NCI-H774 (cell line): Measurements from ENCODE around the gene TMEM175.
A peak's percentile ranks its signal among the peaks of the same experiment; 100 is the strongest.
"Not testable (repeated sequence)": the region's sequence is repeated elsewhere in the genome, so short reads cannot be mapped to it uniquely, and the experiment has no call there.

ENCODE experiments used
- DNase-seq: peaks from one replicate; lab custom pipeline; 2025; lab: John Stamatoyannopoulos, UW

Gene TMEM175

DNA sequence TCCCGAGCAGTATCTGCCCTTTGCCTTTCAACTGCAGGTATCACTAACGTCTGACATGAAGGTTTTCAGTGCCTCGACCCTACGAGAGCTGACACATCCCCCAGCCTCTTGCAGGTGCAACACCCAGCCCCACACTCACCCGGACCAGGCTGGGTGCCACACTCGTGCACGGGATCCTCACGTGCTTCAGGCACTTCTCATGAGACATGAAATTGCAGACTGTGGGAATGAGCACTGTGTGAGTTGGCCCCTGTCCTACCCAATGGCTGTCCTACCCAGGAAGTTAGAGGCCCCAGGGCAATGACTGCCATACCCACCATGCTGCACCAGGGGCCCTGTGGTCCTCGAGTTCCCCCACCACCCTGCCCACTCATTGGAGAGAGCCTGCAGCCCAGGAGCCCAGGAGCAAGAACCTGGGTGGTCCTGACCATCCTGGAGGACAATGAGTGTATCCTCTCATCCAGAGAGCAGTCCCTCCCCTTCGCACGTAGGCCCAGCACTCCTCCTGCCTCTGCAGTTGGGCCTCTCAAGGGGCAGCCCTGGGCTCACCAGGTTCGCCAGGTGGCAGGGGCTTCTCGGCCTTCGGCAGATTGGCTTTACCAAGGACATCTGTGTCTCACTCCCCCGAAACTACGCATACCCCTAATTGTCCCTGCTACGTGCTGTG, 38.7 kb downstream of the TMEM175 start:
- no peak for DNase-seq

- DNase-seq = no peak
Measured at GRCh38 chr4:971666-972500, 39.6 kb downstream of the TMEM175 start.

DNA sequence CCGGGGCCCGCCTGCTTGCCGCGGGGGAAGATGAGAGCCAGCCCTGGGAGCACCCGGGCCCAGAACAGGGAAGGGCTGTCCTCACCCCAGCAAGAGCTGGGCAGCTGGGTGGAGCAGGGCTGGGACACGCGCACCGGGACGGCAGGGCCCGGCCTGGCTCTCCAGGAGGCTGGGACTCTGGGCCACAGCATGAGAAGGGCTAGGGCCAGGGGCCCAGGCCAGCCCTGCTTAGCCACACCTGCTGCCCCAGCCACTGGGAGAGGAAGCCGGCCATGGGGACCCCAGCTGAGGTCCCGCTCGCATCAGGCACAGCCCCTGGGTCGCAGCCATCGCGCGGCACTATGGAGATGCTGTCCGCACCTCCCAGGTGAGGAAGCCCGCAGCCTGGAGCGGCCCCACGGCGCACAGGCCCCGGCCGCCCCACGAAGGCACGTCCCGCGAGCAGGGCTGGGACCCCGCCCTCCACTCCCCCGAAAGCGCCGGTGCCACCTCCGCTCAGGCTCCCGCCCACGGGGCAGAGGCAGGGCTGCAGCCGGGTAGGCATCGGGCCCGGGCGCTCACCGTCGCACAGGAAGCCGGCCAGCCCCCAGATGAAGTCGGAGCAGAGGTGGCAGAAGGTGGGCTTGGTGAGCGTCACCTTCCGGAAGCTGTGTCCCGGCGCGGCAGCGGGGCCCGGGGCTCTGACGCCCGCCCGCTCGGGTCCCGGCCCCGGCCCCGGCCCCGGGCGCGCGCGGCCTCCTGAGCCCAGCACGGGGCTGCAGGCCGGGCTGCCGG, 40.6 kb downstream of the TMEM175 start:
- DNase-seq = no peak

DNA sequence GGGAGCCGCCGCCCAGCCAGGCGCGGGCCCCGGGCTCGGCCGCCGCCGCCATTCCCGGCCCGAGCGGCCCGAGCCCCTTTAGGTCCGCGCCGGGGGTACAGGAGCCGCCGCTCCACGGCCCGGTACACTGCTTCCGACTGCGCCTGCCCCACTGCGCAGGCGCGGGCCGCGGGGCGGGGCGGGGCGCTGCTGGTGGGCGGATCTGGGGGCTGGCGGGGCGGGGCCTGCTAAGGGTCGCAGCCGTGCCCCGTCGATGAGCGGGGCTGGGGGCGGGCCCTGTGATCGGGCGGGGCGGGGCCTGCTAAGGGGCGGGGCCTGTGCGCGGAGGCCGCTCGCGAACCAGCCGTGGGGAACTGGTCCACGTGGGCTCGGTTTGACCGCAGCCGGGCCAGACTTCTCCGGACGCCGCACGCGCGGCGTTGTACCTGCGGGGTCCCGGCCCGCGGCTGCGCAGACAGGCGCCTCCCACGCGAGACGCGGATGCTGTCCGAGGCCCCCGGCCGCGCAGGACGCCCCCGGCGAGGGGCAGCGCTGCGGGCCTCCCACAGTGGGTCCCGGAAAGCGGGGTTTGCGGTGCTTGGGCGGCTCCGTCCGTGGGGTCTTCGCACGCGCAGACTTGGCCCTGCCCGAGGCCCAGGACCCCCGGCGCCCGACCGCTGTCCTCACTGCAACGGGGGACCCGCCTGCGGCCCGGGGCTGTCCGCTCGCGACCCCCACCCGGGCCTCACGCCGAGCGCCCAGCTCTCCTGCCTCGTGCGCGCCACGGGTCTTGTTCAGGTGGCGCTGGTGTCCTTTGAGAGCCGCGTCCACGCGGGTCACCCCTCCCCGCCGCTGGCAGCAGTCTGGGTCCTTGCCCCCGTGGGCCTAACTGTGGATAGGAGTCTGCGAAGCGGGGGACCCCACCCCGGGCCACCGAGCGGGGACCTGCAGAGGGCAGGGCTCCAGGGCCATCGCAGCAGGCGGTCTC, 41.5 kb downstream of the TMEM175 start, which contains the start of gene DGKQ:
Gene DGKQ (minus strand): TSS at position 139 of the 967 bp plus-strand sequence. CDS start 87 bp downstream, at position 52.
- peak; percentile 50 for DNase-seq

DNA sequence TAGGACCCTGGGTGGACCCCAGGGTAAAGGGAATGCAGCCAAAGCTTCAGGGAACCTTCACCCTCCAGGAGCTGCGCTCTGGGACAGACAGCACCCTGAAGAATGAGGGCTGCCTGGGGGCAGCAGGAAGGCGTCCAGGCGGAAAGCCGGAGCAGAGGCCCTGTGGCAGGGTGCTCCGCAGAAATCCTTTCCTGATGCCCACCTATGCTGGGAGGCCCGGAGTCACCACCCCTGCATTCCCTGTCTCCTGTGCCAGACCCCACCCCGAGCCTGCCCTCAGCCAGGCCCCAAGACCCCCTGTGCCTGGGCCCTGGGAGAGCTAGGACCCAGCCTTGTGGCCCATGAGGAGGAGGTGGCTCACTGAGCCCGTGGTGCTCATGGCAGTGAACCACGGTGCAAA, 42.4 kb downstream of the TMEM175 start:
- no peak for DNase-seq

- DNase-seq = not testable (repeated sequence)
Measured at GRCh38 chr4:976016-976415, 43.8 kb downstream of the TMEM175 start.

DNA sequence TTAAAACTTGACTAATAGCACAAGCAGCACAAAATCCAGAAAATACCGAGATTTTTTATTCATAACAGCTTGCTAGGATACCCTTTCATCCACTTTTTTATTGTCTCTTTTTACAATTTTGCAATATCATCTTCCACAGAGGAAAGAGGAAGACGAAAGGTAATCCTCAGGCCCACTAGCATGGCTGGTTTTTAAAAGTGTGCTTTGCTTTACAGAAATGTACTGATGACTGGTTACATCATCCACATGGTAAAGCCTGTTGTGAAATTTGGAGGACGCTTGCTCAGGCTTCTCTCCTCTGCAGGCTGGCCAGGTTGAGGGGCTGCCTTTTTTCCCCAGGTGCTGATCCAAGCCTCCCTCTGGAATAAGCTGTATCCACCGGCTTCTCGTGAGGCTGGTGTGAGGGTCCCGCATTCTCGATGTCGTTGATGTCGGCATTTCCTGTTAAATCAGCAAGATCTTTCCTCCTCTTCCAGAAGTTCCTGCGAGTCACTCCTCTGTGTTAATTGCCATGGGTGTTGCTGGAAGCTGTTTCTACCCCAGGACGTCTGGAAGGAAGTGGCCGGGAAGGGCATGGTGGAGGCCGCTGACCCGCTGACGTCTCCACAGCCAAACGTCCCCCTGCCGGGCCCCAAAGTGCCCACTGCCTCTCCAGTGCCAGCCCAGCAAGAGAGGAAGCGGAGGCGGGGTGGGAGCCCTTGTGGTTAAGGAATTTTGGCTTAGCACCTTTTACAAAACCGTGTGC, 46.9 kb downstream of the TMEM175 start:
- DNase-seq = no peak

DNA sequence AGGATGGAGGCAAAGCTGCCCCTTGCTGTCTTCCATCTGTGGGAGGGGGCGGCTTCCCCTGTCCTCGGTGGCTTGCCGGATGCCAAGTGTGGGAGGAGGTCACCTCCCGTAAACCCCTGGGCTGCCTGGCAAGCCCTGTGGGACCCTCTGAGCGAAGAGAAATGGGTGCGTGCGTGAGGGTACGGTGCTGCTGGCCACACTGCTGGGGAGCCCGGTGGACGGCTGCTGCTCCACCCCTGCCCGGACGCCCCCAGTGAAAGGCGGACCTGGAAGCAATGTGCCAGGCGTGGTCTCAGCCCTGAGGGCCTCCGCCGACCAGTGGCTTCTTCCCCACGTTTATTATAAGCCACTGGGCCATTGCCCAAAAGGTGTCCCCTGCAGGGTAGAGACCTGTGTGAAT, 50.0 kb downstream of the TMEM175 start:
- no peak for DNase-seq

GRCh38 chr4:982814-983213, 50.6 kb downstream of the TMEM175 start:
- DNase-seq = no peak

DNA sequence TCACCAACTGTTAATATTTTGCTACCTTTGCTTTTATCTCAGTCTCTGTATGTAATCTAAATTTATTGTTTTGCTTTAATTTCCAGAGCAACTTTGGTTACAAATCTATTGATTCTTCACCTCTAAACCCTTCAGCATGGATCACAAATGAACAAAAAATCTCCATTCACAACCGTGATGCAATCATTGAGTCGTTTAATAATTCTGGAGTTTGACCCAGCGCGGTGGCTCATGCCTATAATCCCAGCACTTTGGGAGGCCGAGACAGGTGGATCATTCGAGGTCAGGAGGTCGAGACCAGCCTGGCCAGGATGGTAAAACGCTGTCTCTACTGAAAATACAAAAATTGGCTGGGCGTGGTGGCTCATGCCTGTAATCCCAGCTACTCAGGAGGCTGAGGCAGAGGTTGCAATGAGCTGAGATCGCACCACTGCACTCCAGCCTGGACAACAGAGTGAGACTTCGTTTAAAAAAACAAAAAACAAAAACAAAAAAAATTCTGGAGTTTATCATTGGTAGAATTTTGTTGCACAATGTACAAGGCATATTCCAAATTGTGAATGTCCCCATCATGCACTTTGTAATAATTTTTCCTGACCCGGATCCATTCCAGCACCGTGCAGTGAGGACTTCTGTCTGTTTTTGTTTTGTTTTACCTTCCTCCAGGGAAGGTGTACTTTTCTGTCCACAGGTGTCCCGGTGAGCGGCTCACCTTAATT, 52.2 kb downstream of the TMEM175 start:
- no peak for DNase-seq

GRCh38 chr4:985123-985830, 53.0 kb downstream of the TMEM175 start:
- DNase-seq = peak; percentile 60

GRCh38 chr4:986428-986878, 54.2 kb downstream of the TMEM175 start:
- DNase-seq = no peak

GRCh38 chr4:986879-987623, 54.8 kb downstream of the TMEM175 start, which contains the start of gene IDUA:
TSS of gene IDUA (plus strand) at chr4:987044. CDS start at chr4:987085, 41 bp downstream.
- DNase-seq = peak; percentile 60

GRCh38 chr4:987624-988513, 55.6 kb downstream of the TMEM175 start:
- no peak for DNase-seq

DNA sequence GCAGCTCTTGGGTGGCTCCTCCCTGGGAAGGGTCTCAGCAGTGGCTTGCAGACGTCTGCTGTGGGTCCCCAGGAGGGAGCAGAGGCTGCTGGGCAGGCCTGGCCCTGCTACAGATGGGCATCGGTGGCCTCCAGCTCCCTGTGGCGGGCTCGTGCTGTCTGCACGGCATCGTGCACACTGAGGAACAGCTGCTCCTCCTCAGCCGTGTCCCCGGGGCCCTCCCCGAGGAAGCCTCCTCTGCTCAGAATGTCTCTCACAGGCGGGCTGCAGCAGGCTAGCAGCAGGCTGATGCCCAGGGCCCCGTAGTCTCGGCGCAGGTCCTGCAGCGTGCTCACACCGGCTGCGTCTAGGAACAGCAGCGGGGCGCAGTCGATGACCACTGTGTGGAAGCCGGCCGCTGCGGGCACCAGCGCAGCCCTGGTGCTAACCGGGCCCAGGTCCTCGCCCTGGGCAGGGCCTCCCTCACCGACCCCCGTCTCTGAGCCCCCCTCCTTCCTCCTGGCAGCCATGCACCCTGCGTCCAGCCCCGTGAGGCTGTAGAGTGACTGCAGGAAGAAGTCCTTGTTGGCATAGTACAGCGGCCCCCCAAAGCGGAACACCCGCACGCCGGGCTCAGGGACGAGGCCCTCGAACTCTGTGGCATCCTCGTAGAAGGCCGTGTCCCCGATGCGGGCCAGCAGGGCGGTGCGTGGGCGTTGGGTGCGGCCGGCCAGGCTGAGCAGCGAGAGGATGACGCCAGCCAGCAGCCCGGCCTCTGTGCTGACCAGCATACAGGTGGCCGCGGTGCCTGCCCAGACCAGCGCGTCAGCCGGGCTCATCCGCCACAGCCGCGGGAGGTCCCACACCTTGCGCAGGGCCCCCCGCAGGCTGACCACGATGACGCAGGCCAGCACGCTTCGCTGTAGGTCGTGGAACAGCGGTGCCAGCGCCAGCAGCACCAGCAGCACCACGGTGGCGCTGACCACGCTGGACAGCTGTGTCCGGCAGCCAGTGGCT, 56.8 kb downstream of the TMEM175 start:
- DNase-seq = no peak
